Measurements from ENCODE around the gene TPRX2. TPM values are rescaled to one million over a fixed set of nuclear protein-coding genes. Genes with fewer than 3 reads are reported as not detected.
"Not testable (repeated sequence)": the region's sequence is repeated elsewhere in the genome, so short reads cannot be mapped to it uniquely, and the experiment has no call there.

TPRX2 gene
- total RNA-seq, result not detected in 2 replicates

- not testable (repeated sequence) for DNase-seq (ENCODE audit: extremely low read depth, low read depth, low spot score)
Measured at GRCh38 chr19:47858646-47859285, at the start of gene TPRX2. Gene TPRX2, plus strand, starts transcription at chr19:47859235. Its CDS starts 12 bp downstream, at chr19:47859247.

DNA sequence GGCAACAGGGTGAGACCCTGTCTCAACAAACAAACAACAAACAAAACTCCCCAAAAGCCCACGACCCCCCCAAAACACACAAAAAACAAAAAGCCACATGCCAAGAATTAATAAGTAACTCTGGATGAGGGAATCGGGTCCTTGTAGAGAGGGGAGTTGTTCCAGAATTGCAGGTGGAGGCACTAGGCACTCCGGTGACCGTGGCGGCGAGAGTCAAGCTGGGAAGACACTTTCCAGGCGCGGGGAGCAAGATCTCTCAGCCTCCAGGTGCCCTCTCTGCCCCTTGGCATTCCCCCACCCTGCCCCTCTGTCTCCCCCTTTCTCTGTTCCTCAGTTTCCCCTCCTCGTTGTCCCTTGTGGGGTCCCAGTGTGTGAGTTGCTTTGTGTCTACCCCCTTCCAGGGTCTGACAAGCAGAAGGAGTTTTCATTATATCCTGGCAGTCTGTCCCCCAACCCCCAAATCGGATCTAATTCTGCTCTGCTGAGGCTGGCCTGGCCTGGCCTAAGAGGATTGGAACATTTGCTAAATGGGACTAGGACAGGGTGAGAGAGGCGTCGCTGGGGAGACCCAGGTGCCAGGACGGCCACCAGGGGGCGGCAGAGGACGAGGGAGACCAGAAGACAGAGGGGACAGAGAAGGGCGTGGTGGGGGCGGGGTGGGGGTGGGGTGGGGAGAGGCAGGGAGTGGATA is 45.6 kb upstream of the TPRX2 start:
- DNase-seq (ENCODE audit: extremely low read depth, low read depth, low spot score), result no peak

- DNase-seq (ENCODE audit: extremely low read depth, low read depth, low spot score), result no peak
Measured at GRCh38 chr19:47813995-47814328, 45.1 kb upstream of the TPRX2 start.

- not testable (repeated sequence) for DNase-seq (ENCODE audit: extremely low read depth, low read depth, low spot score)
Measured at GRCh38 chr19:47816270-47816669, 42.8 kb upstream of the TPRX2 start.

DNA sequence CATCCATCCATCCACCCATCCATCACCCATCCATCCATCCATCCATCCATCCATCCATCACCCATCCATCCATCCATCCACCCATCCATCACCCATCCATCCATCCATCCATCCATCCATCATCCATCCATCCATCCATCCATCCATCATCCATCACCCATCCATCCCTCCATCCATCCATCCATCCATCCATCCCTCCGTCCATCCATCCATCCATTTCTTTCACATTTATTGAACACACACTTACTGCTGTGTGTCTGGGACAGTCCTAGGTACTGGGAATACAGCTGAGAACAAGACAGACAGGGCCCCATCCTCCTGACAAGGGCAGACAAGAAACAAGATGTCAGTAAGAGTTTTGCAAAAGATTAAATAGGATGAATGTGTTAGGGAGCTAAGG is 40.8 kb upstream of the TPRX2 start:
- not testable (repeated sequence) for DNase-seq (ENCODE audit: extremely low read depth, low read depth, low spot score)

- no peak for DNase-seq (ENCODE audit: extremely low read depth, low read depth, low spot score)
Measured at GRCh38 chr19:47819858-47820257, 39.2 kb upstream of the TPRX2 start.

- no peak for DNase-seq (ENCODE audit: extremely low read depth, low read depth, low spot score)
Measured at GRCh38 chr19:47820410-47820809, 38.6 kb upstream of the TPRX2 start.

GRCh38 chr19:47821460-47822020 is 37.5 kb upstream of the TPRX2 start, which contains the start of gene CRX:
Gene CRX, plus strand, starts transcription at chr19:47821937. Its CDS starts 12,507 bp downstream, at chr19:47834444.
- no peak for DNase-seq (ENCODE audit: extremely low read depth, low read depth, low spot score)

GRCh38 chr19:47824396-47824795 is 34.6 kb upstream of the TPRX2 start:
- no peak for DNase-seq (ENCODE audit: extremely low read depth, low read depth, low spot score)

- no peak for DNase-seq (ENCODE audit: extremely low read depth, low read depth, low spot score)
Measured at GRCh38 chr19:47826800-47827199, 32.2 kb upstream of the TPRX2 start.

DNA sequence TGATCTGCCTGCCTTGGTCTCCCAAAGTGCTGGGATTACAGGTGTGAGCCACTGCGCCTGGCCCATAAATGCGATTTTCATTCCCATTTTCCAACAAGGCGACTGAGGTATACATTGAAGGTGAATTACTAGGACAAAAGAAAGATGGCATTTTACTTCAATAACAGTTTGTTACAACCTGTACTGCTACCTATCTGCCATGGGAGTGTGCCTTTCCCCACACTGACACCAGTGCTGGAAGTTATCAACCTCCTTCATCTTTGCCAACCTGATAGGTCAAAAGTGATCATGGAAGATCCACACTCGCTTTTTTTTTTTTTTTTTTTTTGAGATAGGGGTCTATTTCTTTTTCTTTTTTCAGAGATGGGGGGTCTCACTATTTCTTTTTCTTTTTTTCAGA is 26.3 kb upstream of the TPRX2 start:
- DNase-seq (ENCODE audit: extremely low read depth, low read depth, low spot score), result no peak

GRCh38 chr19:47836038-47836437 is 23.0 kb upstream of the TPRX2 start:
- DNase-seq (ENCODE audit: extremely low read depth, low read depth, low spot score), result no peak

DNA sequence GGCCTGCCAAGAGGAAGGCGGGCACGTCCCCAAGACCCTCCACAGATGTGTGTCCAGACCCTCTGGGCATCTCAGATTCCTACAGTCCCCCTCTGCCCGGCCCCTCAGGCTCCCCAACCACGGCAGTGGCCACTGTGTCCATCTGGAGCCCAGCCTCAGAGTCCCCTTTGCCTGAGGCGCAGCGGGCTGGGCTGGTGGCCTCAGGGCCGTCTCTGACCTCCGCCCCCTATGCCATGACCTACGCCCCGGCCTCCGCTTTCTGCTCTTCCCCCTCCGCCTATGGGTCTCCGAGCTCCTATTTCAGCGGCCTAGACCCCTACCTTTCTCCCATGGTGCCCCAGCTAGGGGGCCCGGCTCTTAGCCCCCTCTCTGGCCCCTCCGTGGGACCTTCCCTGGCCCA is 19.6 kb upstream of the TPRX2 start:
- DNase-seq (ENCODE audit: extremely low read depth, low read depth, low spot score), result no peak

DNA sequence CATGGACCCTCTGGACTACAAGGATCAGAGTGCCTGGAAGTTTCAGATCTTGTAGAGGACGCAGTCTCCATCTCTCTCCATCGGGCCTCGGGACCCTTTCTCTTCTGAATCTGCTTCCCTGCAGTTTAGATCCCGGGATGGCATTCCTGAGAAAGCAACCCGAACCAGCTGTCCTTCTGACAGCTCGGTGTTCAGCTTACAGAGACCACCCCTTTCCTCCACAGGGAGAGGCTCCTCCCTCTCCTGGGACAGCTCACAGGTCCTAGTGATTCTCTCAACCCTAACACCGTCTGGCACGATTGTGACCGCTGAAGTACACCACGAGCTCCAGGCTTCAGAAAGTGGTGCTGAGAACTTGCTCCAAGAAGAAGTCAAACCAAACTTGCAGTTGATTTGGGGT is 19.1 kb upstream of the TPRX2 start:
- DNase-seq (ENCODE audit: extremely low read depth, low read depth, low spot score), result no peak

DNA sequence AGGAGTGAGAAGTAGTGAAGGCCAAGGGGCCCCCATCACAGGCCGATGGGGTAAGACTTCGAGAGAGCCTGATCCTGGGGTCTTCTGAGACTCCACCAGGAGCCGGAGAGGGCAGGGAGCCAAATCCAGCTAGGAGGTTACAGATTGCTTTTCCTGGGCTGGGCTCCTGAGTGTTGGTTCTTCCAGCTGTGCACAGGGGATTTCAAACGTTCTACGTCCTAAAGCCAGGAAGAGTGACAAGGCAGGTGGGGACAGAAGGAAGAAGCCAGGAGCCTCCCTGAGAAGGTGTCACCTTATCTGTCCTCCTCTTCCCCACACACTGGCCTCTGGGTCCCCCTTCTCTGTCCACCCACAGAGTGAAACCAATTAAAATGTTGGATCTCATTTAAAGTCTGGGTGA is 16.1 kb upstream of the TPRX2 start:
- no peak for DNase-seq (ENCODE audit: extremely low read depth, low read depth, low spot score)

DNA sequence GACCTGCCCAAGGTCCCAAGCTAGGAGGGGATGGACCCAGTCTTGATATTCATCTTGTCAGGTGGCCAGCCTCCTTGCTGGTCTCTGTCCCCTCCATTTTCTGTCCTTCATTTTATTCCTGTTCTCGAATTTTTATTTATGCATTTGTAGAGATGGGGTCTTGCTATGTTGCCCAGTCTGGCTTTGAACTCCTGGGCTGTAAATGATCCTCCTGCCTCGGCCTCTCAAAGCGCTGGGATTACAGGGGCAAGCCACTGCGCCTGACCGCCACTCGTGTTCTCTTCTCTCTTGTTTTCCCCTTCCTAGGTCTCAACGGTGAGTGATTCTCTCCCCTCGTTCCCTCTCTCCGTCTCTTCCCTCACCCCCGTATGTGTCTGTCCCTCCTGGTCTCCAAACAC is 10.6 kb upstream of the TPRX2 start:
- no peak for DNase-seq (ENCODE audit: extremely low read depth, low read depth, low spot score)

DNA sequence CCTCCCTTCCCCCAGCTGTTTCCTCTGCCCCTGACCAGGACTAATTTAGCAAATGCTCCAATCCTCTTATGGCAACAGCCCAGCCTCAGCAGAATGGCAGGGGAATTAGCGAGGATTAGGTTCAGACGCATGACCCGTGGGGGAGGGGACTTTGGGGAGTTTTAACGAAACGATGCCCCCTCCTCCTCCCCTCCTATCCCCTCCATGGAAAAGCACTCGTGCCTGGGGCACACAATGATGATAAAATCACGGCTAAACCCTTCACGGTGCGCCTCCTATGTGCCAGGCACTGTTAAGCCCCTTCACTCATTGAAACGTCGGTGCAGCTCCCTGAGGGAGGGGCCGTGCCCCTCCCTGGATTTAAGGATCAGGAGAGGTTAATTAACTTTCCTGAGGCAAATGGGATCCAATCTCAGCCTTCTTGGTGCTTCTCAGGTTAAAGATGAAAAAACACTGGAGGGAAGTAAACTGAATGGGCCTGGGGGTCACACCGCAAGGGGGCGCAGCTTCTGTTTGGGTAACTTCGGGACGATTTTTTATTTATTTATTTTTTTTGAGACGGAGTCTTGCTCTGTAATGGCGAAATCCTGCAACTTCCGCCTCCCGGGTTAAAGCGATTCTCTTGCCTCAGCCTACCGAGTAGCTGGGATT is 10.1 kb upstream of the TPRX2 start:
- no peak for DNase-seq (ENCODE audit: extremely low read depth, low read depth, low spot score)

DNA sequence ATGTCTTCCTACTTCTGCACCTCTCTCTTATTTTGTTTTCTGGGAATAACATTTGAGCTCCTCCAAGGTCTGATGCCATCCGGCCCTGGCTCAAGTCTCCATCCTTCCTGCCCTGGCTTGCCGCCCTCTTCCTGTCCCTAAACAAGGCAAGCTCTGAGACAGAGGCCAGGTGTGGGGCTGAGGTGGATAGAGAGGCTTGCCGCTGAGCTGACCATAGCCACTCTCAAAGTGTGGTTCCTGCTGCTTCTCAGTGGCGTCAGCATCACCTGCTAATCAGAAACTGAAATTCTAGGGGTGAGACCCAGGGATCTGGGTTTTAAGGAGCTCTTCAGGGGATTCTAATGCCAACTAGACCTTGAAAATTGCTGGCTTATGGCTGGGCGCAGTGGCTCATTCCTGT is 6.0 kb upstream of the TPRX2 start:
- no peak for DNase-seq (ENCODE audit: extremely low read depth, low read depth, low spot score)

GRCh38 chr19:47854459-47854858 is 4.6 kb upstream of the TPRX2 start:
- no peak for DNase-seq (ENCODE audit: extremely low read depth, low read depth, low spot score)

DNA sequence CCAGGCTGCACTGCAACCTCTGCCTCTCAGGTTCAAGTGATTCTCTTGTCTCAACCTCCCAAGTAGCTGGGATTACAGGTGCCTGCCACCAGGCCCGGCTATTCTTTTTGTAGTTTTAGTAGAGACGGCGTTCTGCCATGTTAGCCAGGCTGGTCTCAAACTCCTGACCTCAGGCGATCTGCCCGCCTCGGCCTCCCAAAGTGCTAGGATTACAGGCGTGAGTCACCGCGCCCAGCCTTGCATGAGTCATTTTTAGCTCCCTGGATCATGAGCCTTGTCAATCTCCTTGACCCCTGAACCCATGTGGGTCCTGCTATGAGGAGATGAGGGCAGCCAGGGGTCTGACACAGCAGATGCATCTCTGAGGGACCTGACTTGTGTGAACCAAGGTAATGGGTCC is 804 bp upstream of the TPRX2 start:
- DNase-seq (ENCODE audit: extremely low read depth, low read depth, low spot score), result not testable (repeated sequence)

DNA sequence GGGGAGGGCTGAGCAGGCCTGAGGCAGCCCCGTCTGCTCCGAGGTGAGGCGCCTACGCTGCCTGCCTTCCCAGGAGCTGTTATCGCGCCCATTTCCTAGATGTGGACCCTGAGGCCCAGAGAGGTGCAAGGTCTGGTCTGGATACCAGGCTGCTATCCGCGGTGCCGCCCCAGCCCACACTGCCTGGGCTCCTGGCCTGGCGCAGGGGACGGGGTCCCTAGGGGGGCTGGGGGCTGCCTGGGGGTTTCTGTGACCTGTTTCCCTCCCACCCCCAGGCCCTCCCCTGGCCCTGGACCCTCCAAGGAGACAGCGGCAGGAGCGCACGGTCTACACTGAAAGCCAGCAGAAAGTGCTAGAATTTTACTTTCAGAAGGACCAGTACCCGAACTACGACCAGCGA is 803 bp downstream of the TPRX2 start:
- not testable (repeated sequence) for DNase-seq (ENCODE audit: extremely low read depth, low read depth, low spot score)

All from glomerular endothelial cell (primary cell).